IPS DF 4.7 (cell line): ENCODE results near the gene RASA3.
"Not testable (repeated sequence)": the region's sequence is repeated elsewhere in the genome, so short reads cannot be mapped to it uniquely, and the experiment has no call there.

Experiments used
- DNase-seq: peaks from one replicate; pipeline ENCODE4 v3.0.0-alpha.2; 2013; ENCODE audit warnings: low spot score; ENCODE audit errors: extremely low read depth

The RASA3 gene

GRCh38 chr13:114114006-114114640 lies 18.3 kb downstream of the RASA3 start:
- no peak for DNase-seq

- DNase-seq: not testable (repeated sequence)
Observed at GRCh38 chr13:114113395-114113794, 19.0 kb downstream of the RASA3 start.

- DNase-seq: no peak
Observed at GRCh38 chr13:114112826-114113322, 19.5 kb downstream of the RASA3 start.

GRCh38 chr13:114112231-114112825 lies 20.1 kb downstream of the RASA3 start:
- DNase-seq: no peak

- DNase-seq: no peak
Observed at GRCh38 chr13:114111577-114111976, 20.8 kb downstream of the RASA3 start.

- not testable (repeated sequence) for DNase-seq
Observed at GRCh38 chr13:114110830-114111189, 21.6 kb downstream of the RASA3 start.

GRCh38 chr13:114110091-114110829 lies 22.2 kb downstream of the RASA3 start:
- no peak for DNase-seq

- DNase-seq: no peak
Observed at GRCh38 chr13:114109641-114110041, 22.8 kb downstream of the RASA3 start.

- DNase-seq: no peak
Observed at GRCh38 chr13:114108894-114109293, 23.5 kb downstream of the RASA3 start.

GRCh38 chr13:114108141-114108761 lies 24.2 kb downstream of the RASA3 start:
- DNase-seq: no peak

- no peak for DNase-seq
Observed at GRCh38 chr13:114107686-114108081, 24.7 kb downstream of the RASA3 start.

- no peak for DNase-seq
Observed at GRCh38 chr13:114106991-114107685, 25.3 kb downstream of the RASA3 start.

- DNase-seq: no peak
Observed at GRCh38 chr13:114106526-114106925, 25.9 kb downstream of the RASA3 start.

GRCh38 chr13:114105521-114106225 lies 26.8 kb downstream of the RASA3 start:
- no peak for DNase-seq

GRCh38 chr13:114104655-114105520 lies 27.5 kb downstream of the RASA3 start:
- DNase-seq: no peak

GRCh38 chr13:114103801-114104654 lies 28.4 kb downstream of the RASA3 start:
- DNase-seq: no peak

GRCh38 chr13:114103289-114103621 lies 29.2 kb downstream of the RASA3 start:
- DNase-seq: not testable (repeated sequence)

- DNase-seq: no peak
Observed at GRCh38 chr13:114102521-114103288, 29.7 kb downstream of the RASA3 start.
